GM19193 (cell line): ENCODE results near the gene ITGAL.

ENCODE experiments used
- POLR2A ChIP-seq: IDR thresholded peaks from 4 replicates; pipeline ENCODE4 v1.6.1; 2011; ENCODE audit not compliant: insufficient read depth, insufficient read length; ENCODE audit errors: extremely low read depth

ITGAL gene

GRCh38 chr16:30548416-30549253 lies 76.1 kb downstream of the ITGAL start:
- TF ChIP-seq POLR2A: no peak

- no peak for TF ChIP-seq POLR2A
These were observed 79.2 kb downstream of the ITGAL start for GRCh38 chr16:30551781-30552180.

GRCh38 chr16:30552956-30553355 lies 80.4 kb downstream of the ITGAL start:
- TF ChIP-seq POLR2A: no peak

- no peak for TF ChIP-seq POLR2A
These were observed 80.9 kb downstream of the ITGAL start for GRCh38 chr16:30553393-30553899.

- TF ChIP-seq POLR2A: no peak
These were observed 82.2 kb downstream of the ITGAL start for GRCh38 chr16:30554557-30555314.

GRCh38 chr16:30555315-30556124 lies 83.0 kb downstream of the ITGAL start:
- no peak for TF ChIP-seq POLR2A

GRCh38 chr16:30556125-30556473 lies 83.6 kb downstream of the ITGAL start:
- no peak for TF ChIP-seq POLR2A

- no peak for TF ChIP-seq POLR2A
These were observed 85.1 kb downstream of the ITGAL start for GRCh38 chr16:30557707-30557956.

GRCh38 chr16:30557957-30558788 lies 85.6 kb downstream of the ITGAL start, which contains the start of gene ZNF764:
Gene ZNF764 (minus strand): TSS chr16:30558374. CDS start chr16:30558182, 192 bp downstream.
- TF ChIP-seq POLR2A: peak; percentile 61

GRCh38 chr16:30558789-30559377 lies 86.3 kb downstream of the ITGAL start:
- TF ChIP-seq POLR2A: no peak

GRCh38 chr16:30559690-30560089 lies 87.1 kb downstream of the ITGAL start:
- no peak for TF ChIP-seq POLR2A

- TF ChIP-seq POLR2A: no peak
These were observed 88.7 kb downstream of the ITGAL start for GRCh38 chr16:30561089-30561816.

GRCh38 chr16:30562021-30562420 lies 89.5 kb downstream of the ITGAL start:
- TF ChIP-seq POLR2A: no peak
